ENCODE results near the gene PARP16. TPM values are rescaled to one million over a fixed set of nuclear protein-coding genes. Genes with fewer than 3 reads are reported as not detected.
"Not testable (repeated sequence)": the region's sequence is repeated elsewhere in the genome, so short reads cannot be mapped to it uniquely, and the experiment has no call there.

The PARP16 gene
- total and polyA plus RNA-seq, 9 of the 15 experiments (the other 6 are each of a cell fraction or from before 2014, with no cell fraction given): 3.0 to 9.9 (median 5.8) TPM

- H3K9me3 ChIP-seq (replicated peaks; ENCODE audit: control insufficient read depth, insufficient read depth, low read depth, low read length): no peaks in the 10 kb centered on the region
- H4K20me1 ChIP-seq (replicated peaks; ENCODE audit: control insufficient read depth, insufficient read depth, low read length): no peaks in the 10 kb centered on the region
- H2AFZ ChIP-seq (ENCODE audit: low read depth, low read length): peak overlapping the region; percentile 16; the same call in 1 of the 2 replicates
- no peaks in the 10 kb centered on the region for H3K27me3 ChIP-seq (ENCODE audit: control insufficient read depth in 2 of 2, insufficient read depth in 2 of 2, low read length in 2 of 2)
- H3K4me2 ChIP-seq (ENCODE audit: insufficient read depth, low read length): no peak overlapping the region
- no peak overlapping the region for H3K9ac ChIP-seq (ENCODE audit: insufficient read depth in 1 of 2, low read depth in 2 of 2, low read length in 2 of 2)
- in situ Hi-C loops (cut with MboI): no loop called here
- DNase-seq (ENCODE audit: extremely low read depth in 1 of 4, low spot score in 3 of 4) (no peak), ATAC-seq (no peak), FAIRE-seq (no peak)
- BruUV-seq (replicated peaks): no TSS peak
- H3K4me3 ChIP-seq: no peak overlapping the region
- ChIA-PET CTCF (ENCODE audit: low intra/inter-chr PET ratio) (no interaction called here), POLR2A (interaction anchor here (1.6 kb wide), 1 partner anchor 60 kb away, joined by 5 read pairs; the partner anchor contains the start of gene RNU5B-1)
- no peaks in the 10 kb centered on the region for H3K36me3 ChIP-seq (ENCODE audit: control insufficient read depth, insufficient read depth, low read length)
- intact Hi-C loops (cut with micrococcal nuclease): no loop called here
- no peak overlapping the region; the same call in 2 of the 3 replicates for H3K27ac ChIP-seq (ENCODE audit: extremely low read depth, low read depth, low read length)
- TF ChIP-seq ATF7 (IDR thresholded peaks at IDR 0.05) (no peak), PKNOX1 (IDR thresholded peaks at IDR 0.05) (peak; percentile 83)
- peaks cover 16 to 17% of the 10 kb centered on the region in 2 experiments; a peak in 4 of 5 replicates for H3K4me1 ChIP-seq (replicated peaks in 1 of 2; ENCODE audit: control insufficient read depth in 2 of 2, insufficient read depth in 2 of 2, low read length in 2 of 2)
- H3K79me2 ChIP-seq (ENCODE audit: control insufficient read depth, insufficient read depth, low read length): no peaks in the 10 kb centered on the region
- H3K9me1 ChIP-seq (ENCODE audit: control insufficient read depth, insufficient read depth, low read length): no peaks in the 10 kb centered on the region
Measured at GRCh38 chr15:65244638-65245037, 42.0 kb downstream of the PARP16 start.

GRCh38 chr15:65236443-65236842 is 50.2 kb downstream of the PARP16 start:
- H3K4me3 ChIP-seq; BruUV-seq (replicated peaks): not testable (repeated sequence)

More at GRCh38 chr15:65236443-65236842, 50.2 kb downstream of the PARP16 start:
- H2AFZ ChIP-seq (ENCODE audit: low read depth, low read length); in situ Hi-C loops (cut with MboI); CTCF ChIA-PET (ENCODE audit: low intra/inter-chr PET ratio); H3K36me3 ChIP-seq (ENCODE audit: control insufficient read depth, insufficient read depth, low read length); H3K9me1 ChIP-seq (ENCODE audit: control insufficient read depth, insufficient read depth, low read length); FAIRE-seq; H3K79me2 ChIP-seq (ENCODE audit: control insufficient read depth, insufficient read depth, low read length); H3K27ac ChIP-seq (ENCODE audit: extremely low read depth, low read depth, low read length); intact Hi-C loops (cut with micrococcal nuclease); H3K27me3 ChIP-seq (ENCODE audit: control insufficient read depth in 2 of 2, insufficient read depth in 2 of 2, low read length in 2 of 2); DNase-seq (ENCODE audit: extremely low read depth in 1 of 4, low spot score in 3 of 4); H3K9ac ChIP-seq (ENCODE audit: insufficient read depth in 1 of 2, low read depth in 2 of 2, low read length in 2 of 2); H3K4me2 ChIP-seq (ENCODE audit: insufficient read depth, low read length); ATAC-seq; H3K9me3 ChIP-seq (replicated peaks; ENCODE audit: control insufficient read depth, insufficient read depth, low read depth, low read length); H4K20me1 ChIP-seq (replicated peaks; ENCODE audit: control insufficient read depth, insufficient read depth, low read length): not testable (repeated sequence)
- 75% methylated on average over 7 of the region's 8 CpGs for WGBS (ENCODE audit: insufficient coverage, low coverage, missing lambda C conversion rate)
- 0 out of 2 replicates have a peak, but pooled peaks have one; percentile 17 for TF ChIP-seq PTBP1 (IDR thresholded peaks at IDR 0.05; ENCODE audit: low read depth, low read length)
- peaks cover 10 to 15% of the 10 kb centered on the region in 2 experiments; a peak in 4 of 5 replicates for H3K4me1 ChIP-seq (replicated peaks in 1 of 2; ENCODE audit: control insufficient read depth in 2 of 2, insufficient read depth in 2 of 2, low read length in 2 of 2)
- POLR2A ChIA-PET: interaction anchor here (0.6 to 2.0 kb wide), 6 partner anchors 10 to 69 kb away, joined by 3 to 13 read pairs (median 4); partner anchors contain the start of gene RNU5B-1

Measured in K562 (cell line).